Suprapubic skin (tissue), 4 donors: ENCODE data around the gene VAT1L. TPM values are rescaled to one million over a fixed set of nuclear protein-coding genes. Genes with fewer than 3 reads are reported as not detected.

Experiments
- DNase-seq, 2 donors: peaks; one replicate each; pipeline ENCODE4 v3.0.0-alpha.2; 2019; ENCODE audit warnings: low spot score in 2 of 2
- H3K27ac ChIP-seq: fragments of 200-600 bp; sonication (generic); one replicate; pipeline ENCODE4 v1.5.1; 2019
- H3K27me3 ChIP-seq: fragments of 200-600 bp; sonication (generic); one replicate; pipeline ENCODE4 v1.5.1; 2019
- H3K36me3 ChIP-seq: fragments of 200-600 bp; sonication (generic); one replicate; pipeline ENCODE4 v1.5.1; 2019
- H3K4me1 ChIP-seq: fragments of 200-600 bp; sonication (generic); one replicate; pipeline ENCODE4 v1.5.1; 2019
- H3K4me3 ChIP-seq: fragments of 200-600 bp; sonication (generic); one replicate; pipeline ENCODE4 v1.5.1; 2019; ENCODE audit warnings: mild to moderate bottlenecking
- H3K9me3 ChIP-seq: fragments of 200-600 bp; sonication (generic); one replicate; pipeline ENCODE4 v1.5.1; 2019
- EP300 ChIP-seq: sonication (generic); formaldehyde crosslinking; IDR thresholded peaks from one replicate; pipeline ENCODE4 v1.6.1; 2017; ENCODE audit warnings: antibody characterized with exemption
- POLR2A ChIP-seq, 2 donors: fragments of 450-650 bp; IDR thresholded peaks; one replicate each; pipeline ENCODE4 v1.6.1; 2017; ENCODE audit warnings: antibody characterized with exemption in 2 of 2, mild to moderate bottlenecking in 2 of 2, moderate library complexity in 2 of 2
- POLR2AphosphoS5 ChIP-seq, 3 donors: sonication (generic); formaldehyde crosslinking; IDR thresholded peaks; one replicate each; pipeline ENCODE4 v1.6.1; 2017; ENCODE audit warnings: antibody characterized with exemption in 3 of 3
- WGBS: methylation state at CpG from one replicate; pipeline ENCODE4 v1.1.5; 2018; 5-methylcytosine and 5-hydroxymethylcytosine counted together
- total RNA-seq, 4 donors: library from RNA; depleted of rRNA; stranded (reverse); fragments of >200 nt; gene quantifications; one replicate each; pipeline ENCODE4 v1.1.0, GENCODE V29; 2016
- TF ChIP-seq, protein P1 (sequence below), 2 donors: fragments of 200-600 bp in 1 of 2; fragments of 450-650 bp in 1 of 2; sonication (generic) in 1 of 2; IDR thresholded peaks; one replicate each; pipeline ENCODE4 v1.5.1; 2016 to 2019; ENCODE audit warnings: antibody characterized with exemption in 2 of 2, mild to moderate bottlenecking in 1 of 2, moderate library complexity in 1 of 2

VAT1L gene
- total RNA-seq, 4 donors from 2014 or later: 0.15 TPM; not detected in 3

DNA sequence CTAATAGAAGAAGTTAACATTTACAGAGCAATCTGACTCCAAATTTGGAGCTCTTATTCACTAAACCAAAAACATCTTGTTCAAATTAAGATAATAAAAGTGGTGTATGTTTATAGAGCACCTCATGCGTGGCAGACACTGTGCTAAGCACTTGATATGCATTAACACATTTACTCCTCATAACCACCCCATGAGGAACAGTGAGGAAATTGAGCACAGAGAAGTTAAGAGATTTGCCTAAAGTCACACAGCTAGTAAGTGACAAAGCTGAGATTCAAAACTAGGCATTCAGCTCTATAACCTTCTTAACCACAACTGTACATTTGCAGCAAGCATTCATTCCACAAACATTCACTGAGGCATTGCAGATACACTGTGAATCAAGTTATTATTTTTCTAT, 94.0 kb downstream of the VAT1L start:
- no peaks in the 10 kb centered on the region for H3K4me1 ChIP-seq
- no peak overlapping the region for H3K4me3 ChIP-seq
- H3K36me3 ChIP-seq: no peaks in the 10 kb centered on the region
- no peak overlapping the region for H3K27ac ChIP-seq
- 60% methylated on average over 1 of the region's 1 CpG for WGBS
- no peak for DNase-seq
- H3K9me3 ChIP-seq: no peaks in the 10 kb centered on the region
- peaks cover 5% of the 10 kb centered on the region for H3K27me3 ChIP-seq
- no peak for TF ChIP-seq POLR2AphosphoS5 (IDR thresholded peaks at IDR 0.05)
- TF ChIP-seq, protein P1, sequence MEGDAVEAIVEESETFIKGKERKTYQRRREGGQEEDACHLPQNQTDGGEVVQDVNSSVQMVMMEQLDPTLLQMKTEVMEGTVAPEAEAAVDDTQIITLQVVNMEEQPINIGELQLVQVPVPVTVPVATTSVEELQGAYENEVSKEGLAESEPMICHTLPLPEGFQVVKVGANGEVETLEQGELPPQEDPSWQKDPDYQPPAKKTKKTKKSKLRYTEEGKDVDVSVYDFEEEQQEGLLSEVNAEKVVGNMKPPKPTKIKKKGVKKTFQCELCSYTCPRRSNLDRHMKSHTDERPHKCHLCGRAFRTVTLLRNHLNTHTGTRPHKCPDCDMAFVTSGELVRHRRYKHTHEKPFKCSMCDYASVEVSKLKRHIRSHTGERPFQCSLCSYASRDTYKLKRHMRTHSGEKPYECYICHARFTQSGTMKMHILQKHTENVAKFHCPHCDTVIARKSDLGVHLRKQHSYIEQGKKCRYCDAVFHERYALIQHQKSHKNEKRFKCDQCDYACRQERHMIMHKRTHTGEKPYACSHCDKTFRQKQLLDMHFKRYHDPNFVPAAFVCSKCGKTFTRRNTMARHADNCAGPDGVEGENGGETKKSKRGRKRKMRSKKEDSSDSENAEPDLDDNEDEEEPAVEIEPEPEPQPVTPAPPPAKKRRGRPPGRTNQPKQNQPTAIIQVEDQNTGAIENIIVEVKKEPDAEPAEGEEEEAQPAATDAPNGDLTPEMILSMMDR (IDR thresholded peaks at IDR 0.05): no peak

DNA sequence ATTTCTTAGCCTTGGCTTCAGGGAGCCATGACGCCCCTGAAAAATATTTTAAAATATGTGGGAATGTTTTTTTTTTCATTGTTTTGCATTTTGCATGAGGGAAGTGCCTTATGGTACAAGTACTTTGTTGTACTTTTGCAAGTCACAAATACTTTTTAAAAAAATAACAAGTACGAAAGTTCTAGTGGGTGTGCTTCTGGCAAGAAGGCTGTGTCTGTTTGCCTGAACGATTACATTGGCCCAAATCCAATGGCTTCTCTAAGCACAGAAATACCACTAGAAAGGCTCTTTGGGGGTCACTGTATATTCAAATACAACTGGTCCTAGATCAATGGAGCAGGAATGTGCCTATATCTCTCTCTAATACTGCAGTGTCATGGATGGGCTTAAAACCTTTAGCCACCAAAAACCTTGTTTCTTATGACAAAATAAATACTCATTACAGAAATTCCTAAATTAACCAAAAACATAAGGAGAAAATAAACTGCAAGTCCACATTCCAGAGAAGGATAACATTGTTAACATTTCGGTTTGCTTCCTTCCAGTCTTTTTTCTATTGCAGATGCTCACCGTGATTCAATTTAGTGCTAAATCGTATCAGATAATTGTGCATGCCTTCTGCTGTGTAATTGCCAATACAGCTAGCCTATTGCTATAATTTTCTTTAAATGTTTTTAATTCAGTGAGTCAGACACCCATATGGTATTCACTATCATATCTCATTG, 97.4 kb downstream of the VAT1L start:
- WGBS: 59% methylated on average over 6 of the region's 6 CpGs
- TF ChIP-seq POLR2A (IDR thresholded peaks at IDR 0.05) (no peak), POLR2AphosphoS5 (IDR thresholded peaks at IDR 0.05) (no peak), EP300 (no peak)
- TF ChIP-seq, protein P1 (IDR thresholded peaks at IDR 0.05): no peak
- Histone ChIP-seq H3K9me3 (no peaks in the 10 kb centered on the region), H3K27ac (no peak overlapping the region), H3K27me3 (peaks cover 14% of the 10 kb centered on the region), H3K36me3 (no peaks in the 10 kb centered on the region), H3K4me1 (no peaks in the 10 kb centered on the region), H3K4me3 (no peak overlapping the region)
- no peak for DNase-seq

DNA sequence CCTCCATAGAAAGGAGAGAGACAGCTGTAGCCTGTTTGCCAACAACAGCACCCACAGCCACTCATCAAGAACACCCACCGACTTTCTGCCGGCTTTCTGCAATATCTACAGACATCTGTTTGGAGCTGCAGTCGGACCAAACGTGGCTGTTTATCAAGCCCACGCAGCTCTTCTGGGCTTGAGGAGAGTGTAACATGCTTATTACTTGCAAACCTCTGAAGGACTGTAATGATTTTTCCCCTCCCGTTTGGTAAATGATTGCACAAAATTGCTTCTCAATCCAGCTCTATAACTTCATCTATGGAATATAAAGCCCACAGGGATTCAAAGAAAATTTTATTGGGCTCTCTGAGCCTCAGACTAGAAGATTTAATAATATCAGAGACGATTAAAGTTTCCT, 100.5 kb downstream of the VAT1L start:
- no peak overlapping the region for H3K4me3 ChIP-seq
- no peak for DNase-seq
- no peaks in the 10 kb centered on the region for H3K36me3 ChIP-seq
- 65% methylated on average over 7 of the region's 7 CpGs for WGBS
- no peaks in the 10 kb centered on the region for H3K4me1 ChIP-seq
- TF ChIP-seq POLR2A (IDR thresholded peaks at IDR 0.05) (no peak), EP300 (no peak)
- H3K9me3 ChIP-seq: no peaks in the 10 kb centered on the region
- peaks cover 14% of the 10 kb centered on the region for H3K27me3 ChIP-seq
- H3K27ac ChIP-seq: no peak overlapping the region

DNA sequence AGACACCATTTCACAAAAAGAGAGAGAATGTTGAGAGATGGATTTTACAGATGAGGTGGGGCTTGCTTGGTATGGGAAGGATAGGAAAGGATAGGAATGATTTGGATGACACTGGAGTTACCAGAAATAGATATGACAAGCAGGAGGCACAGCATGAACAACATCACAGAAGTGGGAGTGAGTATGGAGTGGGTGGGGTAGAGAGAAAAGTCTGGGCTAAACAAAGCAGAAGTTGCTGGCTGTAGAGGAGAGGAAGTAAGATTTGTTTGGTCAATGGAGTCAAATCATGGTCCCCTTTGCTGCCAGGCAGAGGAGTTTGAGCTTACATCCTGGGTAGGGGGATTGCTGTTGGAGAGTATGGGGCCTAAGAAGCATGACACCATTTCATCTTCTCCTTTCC, 101.7 kb downstream of the VAT1L start:
- Histone ChIP-seq H3K27me3 (peaks cover 14% of the 10 kb centered on the region), H3K4me1 (no peaks in the 10 kb centered on the region), H3K4me3 (no peak overlapping the region), H3K36me3 (no peaks in the 10 kb centered on the region), H3K27ac (no peak overlapping the region), H3K9me3 (no peaks in the 10 kb centered on the region)
- DNase-seq: no peak
- TF ChIP-seq POLR2A (IDR thresholded peaks at IDR 0.05) (no peak), EP300 (no peak), POLR2AphosphoS5 (IDR thresholded peaks at IDR 0.05) (no peak)
- TF ChIP-seq, protein P1 (IDR thresholded peaks at IDR 0.05): no peak

DNA sequence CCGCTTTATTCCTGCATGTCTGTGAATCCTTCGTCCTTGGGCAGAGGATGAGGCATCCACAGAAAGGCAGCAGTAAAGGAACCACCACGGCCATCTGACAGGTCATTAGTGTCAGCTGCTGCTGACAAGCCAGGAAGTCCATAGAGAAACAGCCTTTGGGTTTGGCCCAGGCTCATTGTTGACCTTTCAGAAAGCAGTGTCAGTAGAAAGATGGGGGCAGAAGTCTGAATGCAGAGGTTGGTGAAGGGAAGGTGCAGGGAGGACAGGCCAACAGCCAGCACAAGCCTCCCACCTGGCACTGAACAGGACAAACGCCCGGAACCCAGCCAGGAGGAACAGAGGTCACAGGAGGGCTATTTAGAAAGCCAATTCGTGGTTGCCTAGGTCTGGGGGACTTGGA, 105.8 kb downstream of the VAT1L start:
- no peaks in the 10 kb centered on the region for H3K36me3 ChIP-seq
- DNase-seq: no peak
- no peak overlapping the region for H3K4me3 ChIP-seq
- 66% methylated on average over 6 of the region's 6 CpGs for WGBS
- peaks cover 7% of the 10 kb centered on the region for H3K27me3 ChIP-seq
- H3K9me3 ChIP-seq: no peaks in the 10 kb centered on the region
- no peaks in the 10 kb centered on the region for H3K4me1 ChIP-seq
- TF ChIP-seq, protein P1 (IDR thresholded peaks at IDR 0.05): no peak
- TF ChIP-seq POLR2AphosphoS5 (IDR thresholded peaks at IDR 0.05) (no peak), POLR2A (IDR thresholded peaks at IDR 0.05) (no peak), EP300 (no peak)
- H3K27ac ChIP-seq: no peak overlapping the region

DNA sequence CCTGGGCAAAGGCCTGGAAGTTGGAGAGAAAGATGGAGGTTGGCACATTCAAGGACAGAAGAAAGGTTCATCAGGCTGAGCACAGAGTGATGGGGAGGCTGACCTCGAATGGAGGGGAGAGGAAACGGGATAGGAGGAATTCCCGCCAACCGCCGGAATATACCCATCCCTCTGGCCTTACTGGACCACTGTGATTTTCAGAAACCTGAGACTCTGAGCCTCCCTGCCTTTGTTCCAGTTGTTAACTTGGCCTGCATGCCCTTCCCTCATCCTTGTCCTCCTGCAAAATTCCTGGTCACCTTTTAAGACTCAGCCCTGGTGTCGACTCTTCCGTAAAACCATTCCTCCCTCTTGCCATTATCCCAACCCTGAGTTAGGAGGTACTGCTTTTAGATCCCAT, 107.6 kb downstream of the VAT1L start:
- no peaks in the 10 kb centered on the region for H3K36me3 ChIP-seq
- no peak for TF ChIP-seq POLR2AphosphoS5 (IDR thresholded peaks at IDR 0.05)
- no peak for TF ChIP-seq POLR2A (IDR thresholded peaks at IDR 0.05)
- TF ChIP-seq EP300: no peak
- TF ChIP-seq, protein P1 (IDR thresholded peaks at IDR 0.05): no peak
- no peak overlapping the region for H3K27ac ChIP-seq
- no peak for DNase-seq
- no peak overlapping the region for H3K4me3 ChIP-seq
- no peaks in the 10 kb centered on the region for H3K9me3 ChIP-seq
- no peaks in the 10 kb centered on the region for H3K4me1 ChIP-seq
- 75% methylated on average over 7 of the region's 7 CpGs for WGBS
- H3K27me3 ChIP-seq: no peaks in the 10 kb centered on the region
